Chondrocyte (in vitro differentiated cells): Measurements from ENCODE around the gene CFAP46. TPM values are rescaled to one million over a fixed set of nuclear protein-coding genes. Genes with fewer than 3 reads are reported as not detected.
A peak's percentile ranks its signal among the peaks of the same experiment; 100 is the strongest.

ENCODE experiments used
- DNase-seq: peaks from one replicate; pipeline ENCODE4 v3.0.0; 2021; ENCODE audit warnings: mixed read lengths, low spot score
- H3K27ac Mint-ChIP-seq: one replicate; pipeline ENCODE4 v1.8.0; 2021; ENCODE audit warnings: mild to moderate bottlenecking, moderate library complexity, mixed read lengths; ENCODE audit not compliant: unreplicated experiment
- H3K27me3 Mint-ChIP-seq: 2 replicates; pipeline ENCODE4 v1.8.0; 2021; ENCODE audit warnings: low read depth, mixed read lengths
- H3K36me3 Mint-ChIP-seq: 2 replicates; pipeline ENCODE4 v1.8.0; 2021; ENCODE audit warnings: low read depth, mixed read lengths
- H3K4me1 Mint-ChIP-seq: 2 replicates; pipeline ENCODE4 v1.8.0; 2021; ENCODE audit warnings: low read depth, mild to moderate bottlenecking, mixed read lengths
- H3K4me3 Mint-ChIP-seq: one replicate; pipeline ENCODE4 v1.8.0; 2021; ENCODE audit warnings: mild to moderate bottlenecking, moderate library complexity, mixed read lengths; ENCODE audit not compliant: unreplicated experiment
- H3K9me3 Mint-ChIP-seq: 2 replicates; pipeline ENCODE4 v1.8.0; 2021; ENCODE audit warnings: low read depth, mixed read lengths
- CTCF ChIP-seq: fragments of 200-600 bp; sonication (generic); IDR thresholded peaks from 2 replicates; pipeline ENCODE4 v1.5.0; 2021; ENCODE audit warnings: antibody characterized with exemption, mild to moderate bottlenecking, moderate library complexity
- total RNA-seq: library from RNA; stranded (reverse); gene quantifications from 3 replicates; pipeline ENCODE4 v1.2.1, GENCODE V29; 2021

Gene CFAP46
- total RNA-seq, 1 donor from 2014 or later, result 0.92 TPM

DNA sequence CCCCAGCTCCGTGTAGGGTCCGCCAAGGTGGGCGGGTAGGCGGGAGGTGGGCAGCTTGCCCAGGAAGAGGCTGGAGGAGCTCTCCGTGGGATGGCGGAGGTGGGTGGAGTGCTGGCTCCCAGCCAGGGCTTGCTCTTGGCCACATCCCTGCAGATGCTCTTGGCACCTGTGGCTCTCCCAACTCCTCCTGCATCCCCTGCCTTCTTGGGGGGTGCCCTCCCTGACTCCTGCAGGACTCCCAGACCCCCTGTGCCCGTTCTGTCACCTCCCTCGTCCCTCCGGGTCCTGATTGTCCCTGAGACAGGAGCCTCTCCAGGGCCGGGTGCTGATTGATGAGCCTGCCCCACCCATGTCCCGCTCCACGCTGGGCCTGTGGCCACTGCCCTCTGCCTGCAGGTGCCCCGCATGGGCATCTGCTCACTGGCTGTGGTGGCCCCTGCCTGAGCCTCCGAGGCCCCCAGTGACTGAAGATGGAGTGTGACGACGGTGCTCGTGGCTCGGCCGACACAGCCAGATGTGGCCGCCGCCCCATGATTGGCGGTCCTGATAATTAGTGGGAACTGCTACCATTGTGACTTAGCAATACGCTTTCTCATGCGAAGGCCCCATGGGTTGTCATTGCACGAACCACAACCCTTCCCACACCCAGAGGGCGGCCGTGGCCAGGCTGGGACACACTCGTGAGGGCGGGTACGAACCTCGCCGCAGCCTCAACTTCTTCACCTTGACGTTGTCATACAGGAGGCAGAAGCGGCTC, 23.6 kb downstream of the CFAP46 start:
- peak; percentile 87 for DNase-seq
- H3K9me3 Mint-ChIP-seq, result no peaks in the 10 kb centered on the region
- H3K27ac Mint-ChIP-seq, result no peak overlapping the region
- peaks cover 8% of the 10 kb centered on the region for H3K27me3 Mint-ChIP-seq
- H3K36me3 Mint-ChIP-seq, result no peaks in the 10 kb centered on the region
- no peaks in the 10 kb centered on the region for H3K4me1 Mint-ChIP-seq
- H3K4me3 Mint-ChIP-seq, result no peak overlapping the region
- no peak for TF ChIP-seq CTCF

DNA sequence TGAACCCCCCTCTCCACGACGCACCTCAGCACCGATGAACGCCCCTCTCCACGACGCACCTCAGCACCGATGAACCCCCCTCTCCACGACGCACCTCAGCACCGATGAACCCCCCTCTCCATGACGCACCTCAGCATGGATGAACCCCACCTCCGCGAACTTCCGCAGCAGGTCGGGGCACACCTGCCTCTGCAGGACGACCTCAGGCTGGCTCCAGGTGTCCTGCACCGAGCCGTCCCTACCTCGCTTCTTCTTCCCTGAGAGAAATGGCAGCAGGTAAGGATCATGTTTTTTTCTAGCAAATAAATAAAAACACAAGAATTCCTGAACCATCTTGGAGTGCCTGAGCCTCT, 24.1 kb downstream of the CFAP46 start:
- Mint-ChIP-seq H3K9me3 (no peaks in the 10 kb centered on the region), H3K36me3 (no peaks in the 10 kb centered on the region), H3K27ac (no peak overlapping the region), H3K27me3 (peaks cover 8% of the 10 kb centered on the region), H3K4me3 (no peak overlapping the region), H3K4me1 (no peaks in the 10 kb centered on the region)
- DNase-seq, result no peak
- TF ChIP-seq CTCF, result no peak

GRCh38 chr10:132916956-132917666, 25.3 kb downstream of the CFAP46 start:
- Mint-ChIP-seq H3K27me3 (peaks cover 12% of the 10 kb centered on the region), H3K4me1 (no peaks in the 10 kb centered on the region), H3K9me3 (no peaks in the 10 kb centered on the region), H3K27ac (no peak overlapping the region), H3K36me3 (no peaks in the 10 kb centered on the region), H3K4me3 (no peak overlapping the region)
- TF ChIP-seq CTCF, result no peak
- peak; percentile 84 for DNase-seq

DNA sequence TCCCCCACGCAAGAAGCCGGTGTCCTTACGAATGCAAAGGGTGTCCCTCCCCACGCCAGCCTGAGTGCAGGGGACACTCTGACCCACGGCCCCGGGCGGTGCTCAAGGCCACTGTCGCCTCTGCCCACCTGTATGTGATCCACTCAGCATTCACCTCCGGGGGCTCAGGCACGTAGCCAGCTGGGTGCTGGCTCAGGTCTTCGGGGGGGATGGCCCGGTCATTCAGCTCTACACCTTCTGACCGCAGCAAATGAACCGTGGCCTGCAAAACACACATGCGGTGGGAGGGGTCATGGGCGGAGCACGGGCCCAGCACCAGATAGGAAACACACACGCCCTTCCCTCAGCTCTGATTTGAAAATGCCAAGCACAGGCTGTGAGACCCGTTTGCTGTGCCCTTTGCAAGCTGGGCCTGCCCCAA, 25.9 kb downstream of the CFAP46 start:
- H3K27ac Mint-ChIP-seq, result no peak overlapping the region
- H3K9me3 Mint-ChIP-seq, result no peaks in the 10 kb centered on the region
- H3K36me3 Mint-ChIP-seq, result no peaks in the 10 kb centered on the region
- peaks cover 11% of the 10 kb centered on the region for H3K27me3 Mint-ChIP-seq
- H3K4me1 Mint-ChIP-seq, result no peaks in the 10 kb centered on the region
- DNase-seq, result peak; percentile 81
- no peak for TF ChIP-seq CTCF
- no peak overlapping the region for H3K4me3 Mint-ChIP-seq

GRCh38 chr10:132915411-132915810, 27.0 kb downstream of the CFAP46 start:
- TF ChIP-seq CTCF, result no peak
- H3K4me1 Mint-ChIP-seq, result no peaks in the 10 kb centered on the region
- no peak overlapping the region for H3K4me3 Mint-ChIP-seq
- H3K27ac Mint-ChIP-seq, result no peak overlapping the region
- H3K27me3 Mint-ChIP-seq, result peaks cover 17% of the 10 kb centered on the region
- H3K36me3 Mint-ChIP-seq, result no peaks in the 10 kb centered on the region
- no peaks in the 10 kb centered on the region for H3K9me3 Mint-ChIP-seq
- peak; percentile 87 for DNase-seq
